Measurements from ENCODE around the gene RAD52.

The RAD52 gene

DNA sequence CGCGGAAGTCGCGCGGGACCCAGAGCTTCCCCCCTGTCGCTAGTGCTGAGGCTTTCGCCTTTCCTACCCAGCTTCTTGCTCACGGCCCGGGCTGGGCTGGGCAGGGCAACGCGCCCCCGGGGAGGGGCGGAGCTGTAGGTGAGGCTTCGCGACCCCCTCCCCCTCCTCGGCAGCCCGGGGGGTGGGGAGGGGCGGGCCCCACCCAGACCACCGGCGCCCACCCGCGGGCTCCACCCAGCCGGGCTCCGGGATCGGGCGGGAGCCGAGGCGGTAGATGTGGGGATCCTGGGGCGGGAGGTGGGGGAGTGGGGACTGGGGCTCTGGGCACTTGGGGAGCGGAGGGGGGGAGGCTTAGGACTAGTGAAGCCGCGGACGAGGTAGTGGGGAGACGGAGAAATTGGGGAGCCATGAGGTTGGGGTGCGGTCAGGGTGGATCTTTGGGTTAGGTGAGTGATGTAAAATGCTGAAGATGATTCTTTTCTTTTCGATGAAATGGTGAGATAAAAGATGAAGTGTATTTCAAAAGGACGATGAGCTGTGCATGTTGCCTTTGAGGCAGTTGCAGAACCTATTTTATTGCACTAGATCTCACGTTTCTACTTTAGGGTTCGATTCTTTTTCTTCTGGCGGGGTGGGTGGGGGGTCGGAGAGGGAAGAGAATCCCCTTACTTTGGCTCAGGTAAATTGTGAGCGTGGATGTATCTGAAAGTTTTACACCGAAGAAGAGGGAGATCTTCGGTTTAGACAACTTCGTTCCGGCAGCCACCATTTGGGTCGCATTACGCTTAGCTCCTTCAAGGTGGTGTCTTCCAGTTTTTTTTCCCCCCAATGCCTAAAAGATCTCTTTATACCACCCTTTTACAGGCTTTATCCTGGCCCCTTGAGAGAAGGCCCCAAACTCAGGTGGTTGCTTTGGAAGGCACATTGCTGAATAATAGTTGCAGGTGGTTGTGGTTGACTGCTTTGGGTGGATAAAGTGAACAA lies 42.1 kb upstream of the RAD52 start:
- no peak for DNase-seq (ENCODE audit: extremely low read depth, insufficient read length)
- no peaks in the 10 kb centered on the region for H3K36me3 ChIP-seq (ENCODE audit: control insufficient read depth, insufficient read depth, low read length)
- H3K27me3 ChIP-seq (replicated peaks; ENCODE audit: control insufficient read depth, insufficient read depth, low read length): no peaks in the 10 kb centered on the region; the same call in 1 of the 2 replicates
- peak overlapping the region; percentile 77 for H3K4me3 ChIP-seq (replicated peaks; ENCODE audit: low read depth, low read length)
- no peak for TF ChIP-seq CTCF (IDR thresholded peaks at IDR 0.05; ENCODE audit: insufficient read depth, low read length, poor library complexity, severe bottlenecking)

- Histone ChIP-seq H3K36me3 (ENCODE audit: control insufficient read depth, insufficient read depth, low read length) (no peaks in the 10 kb centered on the region), H3K27me3 (replicated peaks; ENCODE audit: control insufficient read depth, insufficient read depth, low read length) (no peaks in the 10 kb centered on the region; the same call in 1 of the 2 replicates), H3K4me3 (replicated peaks; ENCODE audit: low read depth, low read length) (peak within 1 kb of the TSS; percentile 77)
- peak; percentile 80 for DNase-seq (ENCODE audit: extremely low read depth, insufficient read length)
- TF ChIP-seq CTCF (IDR thresholded peaks at IDR 0.05; ENCODE audit: insufficient read depth, low read length, poor library complexity, severe bottlenecking): no peak
Observed at GRCh38 chr12:990661-991349, 41.3 kb upstream of the RAD52 start, which contains the start of gene ERC1. Gene ERC1, plus strand, starts transcription at chr12:991223. Its CDS starts 36,681 bp downstream, at chr12:1027904.

- peak overlapping the region; percentile 77 for H3K4me3 ChIP-seq (replicated peaks; ENCODE audit: low read depth, low read length)
- DNase-seq (ENCODE audit: extremely low read depth, insufficient read length): no peak
- no peaks in the 10 kb centered on the region; the same call in 1 of the 2 replicates for H3K27me3 ChIP-seq (replicated peaks; ENCODE audit: control insufficient read depth, insufficient read depth, low read length)
- no peak for TF ChIP-seq CTCF (IDR thresholded peaks at IDR 0.05; ENCODE audit: insufficient read depth, low read length, poor library complexity, severe bottlenecking)
- no peaks in the 10 kb centered on the region for H3K36me3 ChIP-seq (ENCODE audit: control insufficient read depth, insufficient read depth, low read length)
Observed at GRCh38 chr12:989751-990660, 40.5 kb upstream of the RAD52 start.

DNA sequence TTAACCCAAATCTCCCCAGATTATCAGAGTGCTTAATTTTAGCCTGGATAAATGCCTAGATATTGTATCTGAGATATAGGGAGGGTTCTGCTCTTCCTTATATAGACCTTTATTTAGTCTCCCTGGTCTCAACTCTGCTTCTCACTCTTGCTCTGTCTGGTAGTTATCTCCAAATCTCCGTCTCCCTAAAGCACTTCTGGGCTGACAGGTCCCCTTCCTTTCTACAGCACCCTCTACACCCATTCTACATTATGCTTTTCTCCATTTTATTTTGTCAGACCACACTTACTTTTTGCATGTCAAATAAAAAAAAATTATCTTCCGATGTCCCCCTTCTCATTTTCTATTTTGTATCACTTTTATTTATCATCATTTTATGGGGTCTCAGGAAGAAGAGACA lies 39.6 kb upstream of the RAD52 start:
- no peak for TF ChIP-seq CTCF (IDR thresholded peaks at IDR 0.05; ENCODE audit: insufficient read depth, low read length, poor library complexity, severe bottlenecking)
- Histone ChIP-seq H3K27me3 (replicated peaks; ENCODE audit: control insufficient read depth, insufficient read depth, low read length) (no peaks in the 10 kb centered on the region; the same call in 1 of the 2 replicates), H3K36me3 (ENCODE audit: control insufficient read depth, insufficient read depth, low read length) (no peaks in the 10 kb centered on the region), H3K4me3 (replicated peaks; ENCODE audit: low read depth, low read length) (no peak overlapping the region)
- no peak for DNase-seq (ENCODE audit: extremely low read depth, insufficient read length)

DNA sequence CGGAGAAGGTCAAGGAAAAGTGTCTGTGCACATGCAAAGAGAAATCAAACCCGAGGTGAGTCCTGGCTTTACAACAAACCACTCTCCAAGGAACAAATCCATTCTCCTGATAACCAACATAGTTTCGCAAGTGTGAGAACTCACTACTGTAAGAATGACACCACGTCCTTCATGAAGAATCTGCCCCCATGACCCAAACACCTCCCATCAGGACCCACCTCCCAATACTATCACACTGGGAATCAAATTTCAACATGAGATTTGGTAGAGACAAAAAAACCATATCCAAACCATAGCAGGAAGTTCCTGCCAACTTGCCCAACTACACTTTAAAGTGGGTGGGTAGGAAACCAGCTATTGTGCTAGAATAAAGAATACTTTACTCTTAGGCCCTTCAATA lies 39.2 kb upstream of the RAD52 start:
- no peak for TF ChIP-seq CTCF (IDR thresholded peaks at IDR 0.05; ENCODE audit: insufficient read depth, low read length, poor library complexity, severe bottlenecking)
- Histone ChIP-seq H3K4me3 (replicated peaks; ENCODE audit: low read depth, low read length) (no peak overlapping the region), H3K27me3 (replicated peaks; ENCODE audit: control insufficient read depth, insufficient read depth, low read length) (no peaks in the 10 kb centered on the region; the same call in 1 of the 2 replicates), H3K36me3 (ENCODE audit: control insufficient read depth, insufficient read depth, low read length) (no peaks in the 10 kb centered on the region)
- DNase-seq (ENCODE audit: extremely low read depth, insufficient read length): no peak

All from GM06990 (cell line).